ENCODE measurements around the gene KCTD5. TPM values are rescaled to one million over a fixed set of nuclear protein-coding genes. Genes with fewer than 3 reads are reported as not detected.

KCTD5 gene
- total and polyA plus RNA-seq, 2 of the 8 experiments (the other 6 are each of a cell fraction or from before 2014, with no cell fraction given) = 26.6 to 31.8 TPM

DNA sequence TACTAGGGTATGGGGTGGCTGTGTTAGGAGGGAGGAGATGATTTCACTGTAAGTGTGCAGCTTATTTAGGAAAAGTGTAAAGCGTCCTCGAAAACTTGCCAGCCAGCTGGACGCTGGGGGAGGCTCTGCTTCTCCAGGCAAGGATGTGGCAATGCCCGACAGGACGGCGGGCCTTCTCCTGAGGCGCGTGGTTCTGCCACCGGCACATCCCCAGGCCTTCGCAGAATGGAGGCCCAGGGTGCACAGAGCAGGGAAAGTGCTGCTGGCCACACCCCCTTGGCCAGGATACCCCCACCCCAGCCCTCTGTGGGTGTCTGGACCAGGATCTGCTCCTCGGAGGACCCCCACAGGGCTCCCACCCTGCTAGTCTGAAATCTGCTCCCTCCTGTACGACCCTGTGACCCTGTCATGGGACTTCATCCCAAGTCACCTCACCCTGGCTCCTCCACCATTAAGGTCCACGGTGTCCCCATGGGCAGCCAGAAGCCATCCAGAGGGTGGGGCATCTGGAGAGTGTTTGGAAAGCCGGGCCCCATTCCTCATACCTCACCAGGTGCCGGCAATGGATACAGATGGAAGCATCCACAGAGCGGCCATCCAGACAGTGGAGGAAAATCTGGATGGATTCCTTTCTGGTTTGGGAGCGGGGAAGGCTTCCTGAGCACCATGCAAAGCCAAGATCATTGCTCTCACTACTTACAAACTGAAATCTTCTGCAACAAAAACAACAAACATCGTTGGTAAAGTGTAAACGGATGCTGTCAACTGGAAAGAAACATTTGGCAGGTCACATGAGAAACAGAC lies 60.9 kb downstream of the KCTD5 start:
- Histone ChIP-seq H3K4me1 (replicated peaks in 1 of 4; ENCODE audit: control insufficient read depth in 3 of 4, insufficient read depth in 4 of 4, low read length in 3 of 4) (peaks cover 0 to 3% (median 0%) of the 10 kb centered on the region in 4 experiments; a peak in 4 of 7 replicates), H3K23ac (ENCODE audit: insufficient read length) (no peak overlapping the region), H2AFZ (ENCODE audit: low read length) (no peak overlapping the region), H2BK12ac (ENCODE audit: low read depth, low read length) (no peak overlapping the region), H3K27ac (ENCODE audit: low read depth, low read length) (no peak overlapping the region), H3K36me3 (ENCODE audit: control insufficient read depth in 2 of 4, insufficient read depth in 4 of 4, low read length in 3 of 4) (no peaks in the 10 kb centered on the region), H4K91ac (replicated peaks; ENCODE audit: insufficient read length, low read length) (no peak overlapping the region), H3K79me1 (ENCODE audit: low read depth, low read length) (no peaks in the 10 kb centered on the region; the same call in 1 of the 2 replicates), H3K9ac (replicated peaks in 1 of 4; ENCODE audit: extremely low read depth in 1 of 4, low read depth in 3 of 4, low read length in 3 of 4) (no peak overlapping the region), H3K79me2 (ENCODE audit: control insufficient read depth in 1 of 2, insufficient read depth in 2 of 2, low read length in 2 of 2) (no peaks in the 10 kb centered on the region), H3K9me3 (ENCODE audit: insufficient read depth in 2 of 2, low read depth in 1 of 2, low read length in 1 of 2) (no peaks in the 10 kb centered on the region), H2BK20ac (ENCODE audit: low read length) (no peak overlapping the region), H3K4me3 (ENCODE audit: extremely low read depth in 1 of 4, insufficient read depth in 2 of 4, low read depth in 3 of 4, low read length in 4 of 4) (no peak overlapping the region), H4K20me1 (replicated peaks in 1 of 2; ENCODE audit: control insufficient read depth in 1 of 2, insufficient read depth in 2 of 2, low read length in 2 of 2) (peaks cover 0 to 1% of the 10 kb centered on the region in 2 experiments), H2BK120ac (replicated peaks; ENCODE audit: low read depth, low read length) (no peak overlapping the region), H3K56ac (replicated peaks; ENCODE audit: insufficient read length, low read depth, low read length) (no peak overlapping the region), H3K27me3 (replicated peaks in 1 of 4; ENCODE audit: control insufficient read depth in 3 of 4, extremely low read depth in 1 of 4, insufficient read depth in 3 of 4, low read length in 3 of 4) (no peaks in the 10 kb centered on the region), H3K4me2 (ENCODE audit: insufficient read depth in 1 of 2, low read depth in 2 of 2, low read length in 2 of 2) (no peak overlapping the region), H4K8ac (ENCODE audit: extremely low read depth, insufficient read depth, low read length) (no peak overlapping the region; the same call in 1 of the 2 replicates), H3K18ac (ENCODE audit: extremely low read depth, low read length) (no peak overlapping the region), H3K23me2 (ENCODE audit: low read depth, low read length) (no peaks in the 10 kb centered on the region), H2AK5ac (ENCODE audit: low read depth, low read length) (no peak overlapping the region), H3K14ac (ENCODE audit: insufficient read length) (no peak overlapping the region), H4K5ac (ENCODE audit: insufficient read length, low read depth, low read length) (no peak overlapping the region), H2BK15ac (ENCODE audit: low read length) (no peak overlapping the region), H2BK5ac (ENCODE audit: low read depth, low read length) (no peak overlapping the region), H3K4ac (replicated peaks; ENCODE audit: insufficient read length, low read depth, low read length) (no peak overlapping the region)
- CTCF ChIA-PET (ENCODE audit: partially characterized antibody) = no interaction called here
- POLR2A ChIA-PET (ENCODE audit: partially characterized antibody) = interaction anchor here (0.7 to 8.0 kb wide), 4 partner anchors 8 to 41 kb away, joined by 3 to 96 read pairs (median 3); partner anchors contain the start of gene SRRM2
- no peak for FAIRE-seq
- DNase-seq (ENCODE audit: low read depth in 1 of 2, low spot score in 2 of 2) = no peak
- WGBS, 2 experiments (ENCODE audit: extremely low coverage in 1 of 2, insufficient coverage in 1 of 2, insufficient read length in 1 of 2, insufficient replicate concordance in 2 of 2, low coverage in 1 of 2, low lambda C conversion rate in 2 of 2, missing lambda C conversion rate in 1 of 2) = 91% methylated on average over 19 of the region's 19 CpGs; no CpG with 5 or more reads in 1 of the 2 experiments
- TF ChIP-seq HDAC2 (IDR thresholded peaks at IDR 0.05; ENCODE audit: borderline replicate concordance in 1 of 2, low read depth in 2 of 2, low read length in 2 of 2) (no peak), JUN (IDR thresholded peaks at IDR 0.05; ENCODE audit: low read depth, low read length) (no peak), KDM5A (IDR thresholded peaks at IDR 0.05; ENCODE audit: low read length) (no peak), CEBPB (IDR thresholded peaks at IDR 0.05; ENCODE audit: low read depth, low read length) (no peak)
- TF ChIP-seq, protein P1, sequence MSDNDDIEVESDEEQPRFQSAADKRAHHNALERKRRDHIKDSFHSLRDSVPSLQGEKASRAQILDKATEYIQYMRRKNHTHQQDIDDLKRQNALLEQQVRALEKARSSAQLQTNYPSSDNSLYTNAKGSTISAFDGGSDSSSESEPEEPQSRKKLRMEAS (IDR thresholded peaks at IDR 0.05) = no peak
